OCI-LY7 (cell line): ENCODE results near the gene ISLR.

Source experiments
- CTCF ChIP-seq: fragments of 200-600 bp; sonication (generic); conservative IDR thresholded peaks from 2 replicates; pipeline ENCODE4 v1.5.1; 2014; ENCODE audit warnings: mild to moderate bottlenecking, antibody characterized with exemption, low read length, moderate library complexity, mixed read lengths
- EZH2phosphoT487 ChIP-seq: fragments of 200-600 bp; sonication (generic); IDR thresholded peaks from 2 replicates; pipeline ENCODE4 v1.6.1; 2018; ENCODE audit warnings: low read depth, borderline replicate concordance, mild to moderate bottlenecking, mixed run types, antibody characterized with exemption, low read length, moderate library complexity, mixed read lengths

- no peak for TF ChIP-seq CTCF
- TF ChIP-seq EZH2phosphoT487: no peak
Observed at GRCh38 chr15:74209997-74210671, 36.6 kb downstream of the ISLR start.
